Measurements from ENCODE around the gene CNTN5.

DNA sequence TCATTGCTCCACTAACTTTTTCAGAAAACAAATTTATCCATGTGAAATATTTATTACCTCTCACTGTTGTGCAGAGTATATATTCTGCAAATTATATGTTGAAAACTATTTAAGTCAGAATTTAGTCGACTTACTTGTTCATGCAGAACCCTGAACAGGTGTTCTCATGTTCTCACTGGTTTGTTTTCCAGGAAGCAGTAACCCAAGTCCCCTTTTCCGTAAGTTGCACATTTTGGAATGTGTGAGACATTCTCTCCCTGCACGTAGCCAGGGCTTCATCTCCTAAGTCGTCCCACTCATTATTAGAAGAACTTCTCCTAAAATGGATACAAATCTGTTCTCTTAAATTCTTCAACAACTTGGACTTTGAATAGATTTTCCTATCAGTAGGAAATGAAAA is 524.9 kb downstream of the CNTN5 start:
- TF ChIP-seq, protein P1, sequence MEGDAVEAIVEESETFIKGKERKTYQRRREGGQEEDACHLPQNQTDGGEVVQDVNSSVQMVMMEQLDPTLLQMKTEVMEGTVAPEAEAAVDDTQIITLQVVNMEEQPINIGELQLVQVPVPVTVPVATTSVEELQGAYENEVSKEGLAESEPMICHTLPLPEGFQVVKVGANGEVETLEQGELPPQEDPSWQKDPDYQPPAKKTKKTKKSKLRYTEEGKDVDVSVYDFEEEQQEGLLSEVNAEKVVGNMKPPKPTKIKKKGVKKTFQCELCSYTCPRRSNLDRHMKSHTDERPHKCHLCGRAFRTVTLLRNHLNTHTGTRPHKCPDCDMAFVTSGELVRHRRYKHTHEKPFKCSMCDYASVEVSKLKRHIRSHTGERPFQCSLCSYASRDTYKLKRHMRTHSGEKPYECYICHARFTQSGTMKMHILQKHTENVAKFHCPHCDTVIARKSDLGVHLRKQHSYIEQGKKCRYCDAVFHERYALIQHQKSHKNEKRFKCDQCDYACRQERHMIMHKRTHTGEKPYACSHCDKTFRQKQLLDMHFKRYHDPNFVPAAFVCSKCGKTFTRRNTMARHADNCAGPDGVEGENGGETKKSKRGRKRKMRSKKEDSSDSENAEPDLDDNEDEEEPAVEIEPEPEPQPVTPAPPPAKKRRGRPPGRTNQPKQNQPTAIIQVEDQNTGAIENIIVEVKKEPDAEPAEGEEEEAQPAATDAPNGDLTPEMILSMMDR (conservative IDR thresholded peaks at IDR 0.05 in 1 of 2, IDR thresholded peaks at IDR 0.05 in 1 of 2; ENCODE audit: low read depth in 1 of 2, low read length in 2 of 2) = no peak
- no peak for TF ChIP-seq EZH2 (IDR thresholded peaks at IDR 0.05; ENCODE audit: low read length, missing control alignments)
